ENCODE results near the gene RLIM.

RLIM gene

DNA sequence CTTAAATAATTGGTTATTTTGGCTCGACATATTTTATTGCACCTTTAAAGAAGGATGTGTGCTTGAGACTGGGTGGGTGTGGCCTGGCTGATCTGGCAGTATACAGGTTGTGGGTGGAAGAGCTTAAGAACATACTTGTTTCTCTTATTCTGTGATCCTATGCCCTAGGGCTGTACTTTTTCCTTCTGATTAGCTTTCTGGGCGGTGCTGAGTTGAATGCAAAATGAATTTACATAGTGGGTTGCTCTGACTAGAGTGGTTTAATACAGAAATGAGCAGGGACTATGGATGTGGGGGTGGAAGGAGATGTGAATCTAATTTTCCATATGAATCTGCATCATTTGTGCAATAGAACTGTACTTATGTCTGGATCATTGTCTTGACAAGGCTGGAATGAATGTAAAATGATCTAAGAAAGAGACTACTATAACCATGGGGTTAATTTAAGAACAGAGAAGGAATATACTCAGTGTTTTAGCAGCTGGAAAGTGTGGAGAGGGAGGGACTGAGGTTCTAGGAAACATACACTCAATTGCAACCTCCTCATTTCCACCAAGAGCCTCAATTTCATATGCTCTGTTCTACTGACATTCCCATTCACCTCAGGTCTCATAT lies 73.7 kb downstream of the RLIM start:
- TF ChIP-seq, protein P1, sequence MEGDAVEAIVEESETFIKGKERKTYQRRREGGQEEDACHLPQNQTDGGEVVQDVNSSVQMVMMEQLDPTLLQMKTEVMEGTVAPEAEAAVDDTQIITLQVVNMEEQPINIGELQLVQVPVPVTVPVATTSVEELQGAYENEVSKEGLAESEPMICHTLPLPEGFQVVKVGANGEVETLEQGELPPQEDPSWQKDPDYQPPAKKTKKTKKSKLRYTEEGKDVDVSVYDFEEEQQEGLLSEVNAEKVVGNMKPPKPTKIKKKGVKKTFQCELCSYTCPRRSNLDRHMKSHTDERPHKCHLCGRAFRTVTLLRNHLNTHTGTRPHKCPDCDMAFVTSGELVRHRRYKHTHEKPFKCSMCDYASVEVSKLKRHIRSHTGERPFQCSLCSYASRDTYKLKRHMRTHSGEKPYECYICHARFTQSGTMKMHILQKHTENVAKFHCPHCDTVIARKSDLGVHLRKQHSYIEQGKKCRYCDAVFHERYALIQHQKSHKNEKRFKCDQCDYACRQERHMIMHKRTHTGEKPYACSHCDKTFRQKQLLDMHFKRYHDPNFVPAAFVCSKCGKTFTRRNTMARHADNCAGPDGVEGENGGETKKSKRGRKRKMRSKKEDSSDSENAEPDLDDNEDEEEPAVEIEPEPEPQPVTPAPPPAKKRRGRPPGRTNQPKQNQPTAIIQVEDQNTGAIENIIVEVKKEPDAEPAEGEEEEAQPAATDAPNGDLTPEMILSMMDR (IDR thresholded peaks at IDR 0.05; ENCODE audit: insufficient read depth, low read length, poor library complexity, severe bottlenecking) = no peak
- no peak for TF ChIP-seq EZH2phosphoT487 (conservative IDR thresholded peaks at IDR 0.05; ENCODE audit: low read length)
- H3K9ac ChIP-seq (ENCODE audit: low read length) = no peak overlapping the region
- no peak overlapping the region for H2AFZ ChIP-seq (ENCODE audit: low read depth, low read length, severe bottlenecking)
- no peaks in the 10 kb centered on the region for H3K36me3 ChIP-seq (ENCODE audit: low read length)
- no peak overlapping the region for H3K4me3 ChIP-seq (ENCODE audit: insufficient read depth, low read length, poor library complexity, severe bottlenecking)
- no peak overlapping the region for H3K4me2 ChIP-seq (ENCODE audit: low read depth, low read length, poor library complexity, severe bottlenecking)
- H3F3A ChIP-seq (ENCODE audit: insufficient read depth) = no peaks in the 10 kb centered on the region
- no peaks in the 10 kb centered on the region for H4K20me1 ChIP-seq (ENCODE audit: low read depth, low read length)
- H3K79me2 ChIP-seq (ENCODE audit: insufficient read depth, low read length) = no peaks in the 10 kb centered on the region
- no peaks in the 10 kb centered on the region for H3K9me3 ChIP-seq (ENCODE audit: insufficient read depth, low read length)
- no peak overlapping the region for H3K27ac ChIP-seq (ENCODE audit: low read depth, low read length)
- H3K27me3 ChIP-seq (ENCODE audit: low read length) = no peaks in the 10 kb centered on the region
- no peaks in the 10 kb centered on the region for H3K9me2 ChIP-seq (replicated peaks; ENCODE audit: insufficient read depth, low read length)

DNA sequence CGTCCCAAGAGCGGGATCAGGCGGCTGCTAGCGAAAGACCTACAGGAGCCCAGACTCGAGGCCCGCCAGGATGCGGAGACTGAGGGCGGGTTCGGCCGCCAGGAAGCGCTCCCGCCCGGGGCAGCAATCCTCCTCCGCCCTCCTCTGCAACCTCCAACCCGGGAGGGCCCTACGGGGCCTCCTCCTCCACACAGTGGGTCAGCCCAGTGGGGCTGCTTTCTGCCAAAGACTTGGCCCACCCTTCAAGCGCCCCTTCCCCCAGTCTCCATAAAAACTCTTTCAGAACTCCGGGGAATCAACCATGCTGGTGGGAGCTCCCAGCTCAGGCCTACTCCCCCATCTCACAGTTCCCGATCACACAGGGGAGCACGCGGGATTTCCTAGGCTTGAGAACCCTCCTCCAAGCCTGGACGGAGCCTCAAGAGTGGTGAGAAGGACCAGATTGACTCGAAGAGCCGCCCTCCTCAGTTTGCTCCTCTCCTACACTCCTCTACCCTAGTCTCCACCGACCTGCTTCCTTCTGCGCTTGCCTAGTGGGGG lies 77.5 kb downstream of the RLIM start:
- no peak overlapping the region for H3K9ac ChIP-seq (ENCODE audit: low read length)
- no peaks in the 10 kb centered on the region for H3K9me2 ChIP-seq (replicated peaks; ENCODE audit: insufficient read depth, low read length)
- H3K27me3 ChIP-seq (ENCODE audit: low read length) = no peaks in the 10 kb centered on the region
- H3K27ac ChIP-seq (ENCODE audit: low read depth, low read length) = no peak overlapping the region
- H3F3A ChIP-seq (ENCODE audit: insufficient read depth) = no peaks in the 10 kb centered on the region
- no peaks in the 10 kb centered on the region for H4K20me1 ChIP-seq (ENCODE audit: low read depth, low read length)
- no peaks in the 10 kb centered on the region for H3K36me3 ChIP-seq (ENCODE audit: low read length)
- peak overlapping the region; percentile 34 for H2AFZ ChIP-seq (ENCODE audit: low read depth, low read length, severe bottlenecking)
- no peaks in the 10 kb centered on the region for H3K9me3 ChIP-seq (ENCODE audit: insufficient read depth, low read length)
- H3K4me3 ChIP-seq (ENCODE audit: insufficient read depth, low read length, poor library complexity, severe bottlenecking) = peak overlapping the region; percentile 22
- TF ChIP-seq EZH2phosphoT487 (conservative IDR thresholded peaks at IDR 0.05; ENCODE audit: low read length) = no peak
- TF ChIP-seq, protein P1 (IDR thresholded peaks at IDR 0.05; ENCODE audit: insufficient read depth, low read length, poor library complexity, severe bottlenecking) = no peak
- peak overlapping the region; percentile 41 for H3K4me2 ChIP-seq (ENCODE audit: low read depth, low read length, poor library complexity, severe bottlenecking)
- H3K79me2 ChIP-seq (ENCODE audit: insufficient read depth, low read length) = no peaks in the 10 kb centered on the region

DNA sequence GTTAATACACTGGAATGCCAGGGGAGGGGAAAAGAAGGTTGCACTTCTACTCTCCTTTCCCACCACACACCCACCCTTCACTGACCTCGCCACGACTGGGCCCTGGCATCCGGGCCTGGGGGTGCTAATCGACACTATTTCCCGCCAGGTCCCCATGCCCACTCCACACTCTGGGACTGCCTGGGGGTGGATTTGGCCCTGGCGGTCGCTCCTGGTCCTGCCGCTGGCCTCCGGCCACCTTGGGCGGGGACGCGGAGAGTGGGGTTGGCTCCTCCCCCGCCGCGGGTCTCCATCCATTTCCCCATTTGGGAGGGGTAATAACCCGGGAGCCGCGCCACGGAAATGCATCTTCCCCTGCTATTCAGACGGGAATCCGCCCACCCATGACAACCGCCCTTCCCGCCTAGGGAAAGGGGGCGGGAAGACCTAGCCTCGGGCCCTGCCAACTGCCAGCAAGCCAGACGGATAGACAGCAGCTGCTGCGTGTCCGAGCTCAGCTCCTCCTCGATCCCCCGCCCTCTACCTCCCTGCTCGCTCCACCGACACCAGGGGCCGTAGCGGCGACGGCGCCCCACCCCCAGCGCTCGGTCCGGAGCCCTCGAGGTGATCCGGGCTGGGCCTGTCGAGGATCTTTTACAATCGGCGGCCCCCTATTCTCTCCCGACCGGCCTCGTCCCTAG lies 78.1 kb downstream of the RLIM start:
- no peak overlapping the region for H3K27ac ChIP-seq (ENCODE audit: low read depth, low read length)
- peak overlapping the region; percentile 34 for H2AFZ ChIP-seq (ENCODE audit: low read depth, low read length, severe bottlenecking)
- H3K36me3 ChIP-seq (ENCODE audit: low read length) = no peaks in the 10 kb centered on the region
- H3K27me3 ChIP-seq (ENCODE audit: low read length) = no peaks in the 10 kb centered on the region
- TF ChIP-seq, protein P1 (IDR thresholded peaks at IDR 0.05; ENCODE audit: insufficient read depth, low read length, poor library complexity, severe bottlenecking) = no peak
- TF ChIP-seq EZH2phosphoT487 (conservative IDR thresholded peaks at IDR 0.05; ENCODE audit: low read length) = no peak
- no peaks in the 10 kb centered on the region for H3F3A ChIP-seq (ENCODE audit: insufficient read depth)
- H4K20me1 ChIP-seq (ENCODE audit: low read depth, low read length) = no peaks in the 10 kb centered on the region
- peak overlapping the region; percentile 22 for H3K4me3 ChIP-seq (ENCODE audit: insufficient read depth, low read length, poor library complexity, severe bottlenecking)
- H3K4me2 ChIP-seq (ENCODE audit: low read depth, low read length, poor library complexity, severe bottlenecking) = peak overlapping the region; percentile 41
- H3K9me3 ChIP-seq (ENCODE audit: insufficient read depth, low read length) = no peaks in the 10 kb centered on the region
- no peaks in the 10 kb centered on the region for H3K9me2 ChIP-seq (replicated peaks; ENCODE audit: insufficient read depth, low read length)
- no peaks in the 10 kb centered on the region for H3K79me2 ChIP-seq (ENCODE audit: insufficient read depth, low read length)
- peak overlapping the region; percentile 24; the same call in 1 of the 2 replicates for H3K9ac ChIP-seq (ENCODE audit: low read length)
